GM19324 (cell line): ENCODE data around the gene EFCAB7.

Experiments
- ATAC-seq: cut with Tn5 transposase; IDR thresholded peaks from one replicate; pipeline ENCODE4 v1.9.1; 2021; ENCODE audit warnings: mild to moderate bottlenecking, moderate library complexity; ENCODE audit not compliant: unreplicated experiment, low FRiP score

The EFCAB7 gene, protein sequence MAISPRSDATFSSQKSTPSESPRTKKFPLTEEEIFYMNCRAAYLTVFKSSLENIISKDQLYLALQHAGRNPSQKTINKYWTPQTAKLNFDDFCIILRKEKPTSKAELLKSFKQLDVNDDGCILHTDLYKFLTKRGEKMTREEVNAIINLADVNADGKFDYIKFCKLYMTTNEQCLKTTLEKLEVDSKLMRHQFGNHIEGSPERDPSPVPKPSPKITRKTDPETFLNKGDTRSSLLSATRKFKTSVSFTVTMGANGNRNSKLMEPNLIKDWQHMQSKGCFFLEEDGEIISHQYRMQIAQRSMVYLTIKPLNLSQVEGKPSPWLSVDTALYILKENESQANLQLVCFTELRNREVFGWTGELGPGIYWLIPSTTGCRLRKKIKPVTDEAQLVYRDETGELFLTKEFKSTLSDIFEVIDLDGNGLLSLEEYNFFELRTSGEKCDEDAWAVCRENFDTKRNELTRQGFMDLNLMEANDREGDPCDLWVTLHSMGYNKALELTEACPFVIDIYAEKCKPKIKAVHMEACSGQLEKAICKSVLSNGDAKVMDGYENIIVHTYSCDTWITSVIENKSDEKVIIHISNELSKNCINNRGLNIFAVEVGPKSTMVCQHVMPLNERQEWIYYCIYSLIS

DNA sequence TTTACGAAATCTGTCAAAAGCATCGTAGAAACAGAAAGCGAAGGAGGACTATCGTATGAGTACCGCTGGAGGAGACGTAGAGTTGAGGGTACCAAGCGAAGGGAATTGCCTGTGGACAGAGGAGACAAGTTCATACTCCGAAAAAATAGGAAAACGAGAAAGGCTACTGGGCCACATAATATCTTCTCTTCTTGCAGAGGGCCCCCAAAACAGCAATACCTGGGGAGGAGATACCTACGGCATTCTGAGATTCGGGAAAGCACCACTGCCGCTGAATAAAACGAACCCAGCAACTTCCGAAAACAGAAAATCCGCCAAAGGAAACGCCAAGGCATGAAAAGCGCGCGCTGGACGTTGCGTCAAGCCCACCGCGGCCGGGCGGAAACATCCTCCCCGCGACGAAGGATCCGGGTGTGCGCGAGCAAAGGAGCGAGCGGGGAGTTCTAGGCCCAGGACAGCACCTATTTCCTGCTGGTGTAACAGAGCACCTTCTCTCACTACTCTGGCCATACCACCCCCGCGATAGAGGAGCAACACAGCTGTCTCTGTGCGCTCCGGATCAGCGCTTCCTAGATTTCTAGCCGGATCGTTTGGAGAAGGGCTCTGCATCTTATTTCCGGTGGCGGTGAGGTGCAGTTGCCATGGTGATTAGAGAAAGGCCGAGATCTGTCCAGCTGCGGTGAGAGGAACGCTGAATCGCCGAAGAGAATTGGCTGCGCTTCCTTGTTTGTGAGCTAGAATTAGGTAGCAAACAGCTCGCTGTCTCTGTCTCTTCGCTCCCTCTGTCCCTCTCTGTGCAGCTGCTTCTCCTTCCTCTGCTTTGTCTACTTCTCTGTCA lies at the start of gene EFCAB7, which contains the start of gene ITGB3BP:
Gene EFCAB7, plus strand, starts transcription at position 635 of the 838 bp plus-strand sequence. CDS start 2,048 bp downstream, outside the sequence.
Gene ITGB3BP, minus strand, starts transcription at position 335 of the 838 bp plus-strand sequence. Its CDS starts 92 bp downstream, at position 243.
- ATAC-seq, result peak; percentile 90

DNA sequence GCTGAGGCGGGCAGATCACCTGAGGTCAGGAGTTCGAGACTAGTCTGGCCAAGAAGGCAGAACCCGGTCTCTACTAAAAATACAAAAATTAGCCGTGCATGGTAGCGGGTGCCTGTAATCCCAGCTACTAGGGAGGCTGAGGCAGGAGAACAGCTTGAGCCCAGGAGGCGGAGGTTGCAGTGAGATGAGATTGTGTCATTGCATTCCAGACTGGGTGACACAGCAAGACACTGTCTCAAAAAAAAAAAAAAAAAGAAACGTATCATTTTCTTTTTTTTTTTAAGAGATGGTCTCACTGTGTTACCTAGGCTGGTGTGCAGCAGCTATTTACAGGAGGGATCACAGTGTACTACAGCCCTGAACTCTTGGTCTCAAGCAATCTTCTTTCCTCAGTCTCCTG lies 47.6 kb upstream of the EFCAB7 start:
- ATAC-seq, result no peak

DNA sequence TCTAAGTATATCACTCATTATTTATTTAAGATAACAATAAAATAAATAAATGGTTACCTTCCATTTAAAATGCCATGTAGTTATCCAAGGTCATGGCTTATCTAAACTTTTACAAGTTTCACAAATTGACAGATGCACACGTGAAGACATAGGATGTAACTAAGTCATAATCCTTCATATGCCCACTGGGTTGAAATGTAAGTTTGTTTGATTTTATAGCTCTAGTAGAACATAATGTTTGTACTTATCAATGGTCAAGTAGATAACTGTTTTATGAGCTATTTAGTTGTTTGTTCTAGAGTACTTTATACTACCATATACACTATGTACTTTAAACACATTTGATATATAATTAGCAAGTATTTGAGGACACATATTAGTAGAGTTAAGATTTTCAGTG lies 43.3 kb upstream of the EFCAB7 start:
- no peak for ATAC-seq

DNA sequence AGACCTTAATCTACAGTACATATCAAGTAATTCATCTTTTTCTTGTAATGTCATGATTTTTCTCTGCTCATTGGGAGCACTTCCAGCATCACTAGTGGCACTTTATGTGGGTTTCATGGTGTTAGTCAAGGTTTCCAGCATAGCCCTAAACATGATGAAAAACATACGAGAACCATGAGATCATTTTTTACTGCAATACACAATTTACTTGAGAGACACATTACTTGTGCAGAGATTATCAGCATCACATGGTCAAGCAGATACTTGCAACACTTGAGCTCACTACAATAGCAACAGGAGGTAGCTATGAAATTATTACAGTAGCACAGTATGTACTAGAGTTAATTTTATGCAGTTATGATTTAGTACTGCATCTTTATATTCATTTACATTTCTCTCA lies 36.7 kb upstream of the EFCAB7 start:
- no peak for ATAC-seq

DNA sequence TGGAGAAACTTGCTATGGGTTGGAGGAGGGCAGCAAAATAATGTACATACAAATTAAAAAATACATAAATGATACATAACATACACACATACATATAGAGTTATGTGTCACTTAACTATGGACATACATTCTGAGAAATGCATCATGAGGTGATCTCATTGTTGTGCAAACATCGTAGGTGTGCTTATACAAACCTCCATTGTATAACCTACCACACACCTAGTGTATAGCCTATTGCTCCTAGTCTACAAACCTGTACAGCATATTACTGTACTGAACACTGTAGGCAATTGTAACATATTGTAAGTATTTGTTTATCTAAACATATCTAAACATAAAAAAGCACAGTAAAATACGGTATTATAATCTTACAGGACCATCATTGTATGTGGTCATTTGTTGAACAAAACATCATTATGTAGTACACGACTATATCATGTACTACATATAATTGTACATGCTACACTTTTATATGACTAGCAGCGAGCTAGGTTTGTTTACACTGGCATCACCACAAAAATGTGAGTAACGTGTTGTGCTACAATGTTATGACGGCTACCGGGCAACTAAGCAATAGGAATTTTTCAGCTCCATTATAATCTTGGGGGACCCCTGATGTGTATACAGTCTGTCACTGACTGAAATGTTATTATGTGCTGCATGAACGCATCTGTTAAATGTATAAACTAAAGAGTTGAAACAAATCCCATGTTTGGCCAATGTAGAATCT lies 35.8 kb upstream of the EFCAB7 start:
- ATAC-seq, result no peak

DNA sequence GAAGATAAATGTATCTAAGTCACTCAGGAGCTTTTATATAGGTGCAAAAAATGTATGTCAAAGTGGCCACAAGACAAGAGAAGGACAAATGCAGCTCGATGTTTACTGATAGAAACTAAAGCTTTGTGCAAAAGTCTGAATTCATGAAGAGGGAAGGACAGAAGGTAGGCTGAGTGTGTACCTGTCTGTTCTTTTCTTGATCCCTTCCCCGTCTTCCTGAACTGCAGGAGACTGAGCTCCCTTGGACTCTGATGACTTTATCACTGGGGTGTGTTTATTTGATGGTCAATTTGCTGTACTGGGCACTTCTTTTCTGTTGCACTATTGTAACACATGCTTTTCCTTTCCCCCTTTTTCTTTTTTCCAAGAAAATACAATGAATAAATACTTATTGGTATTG lies 25.7 kb upstream of the EFCAB7 start:
- ATAC-seq, result no peak

DNA sequence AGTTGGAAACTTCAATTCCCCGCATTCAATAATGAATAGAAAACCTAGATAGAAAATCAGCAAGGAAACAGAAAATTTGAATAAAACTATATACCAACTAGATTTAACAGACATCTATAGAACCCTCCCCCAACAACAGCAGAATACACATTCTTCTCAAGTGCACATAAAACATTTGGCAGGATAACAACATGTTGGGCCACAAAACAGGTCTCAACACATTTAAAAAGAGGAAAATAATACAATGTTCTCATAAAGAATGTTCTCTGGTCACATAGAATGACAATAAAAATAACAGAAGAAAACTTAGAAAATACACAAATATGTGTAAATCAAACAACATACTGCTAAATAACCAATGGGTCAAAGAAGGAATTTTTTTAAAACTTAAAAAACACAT lies 25.2 kb upstream of the EFCAB7 start:
- no peak for ATAC-seq

DNA sequence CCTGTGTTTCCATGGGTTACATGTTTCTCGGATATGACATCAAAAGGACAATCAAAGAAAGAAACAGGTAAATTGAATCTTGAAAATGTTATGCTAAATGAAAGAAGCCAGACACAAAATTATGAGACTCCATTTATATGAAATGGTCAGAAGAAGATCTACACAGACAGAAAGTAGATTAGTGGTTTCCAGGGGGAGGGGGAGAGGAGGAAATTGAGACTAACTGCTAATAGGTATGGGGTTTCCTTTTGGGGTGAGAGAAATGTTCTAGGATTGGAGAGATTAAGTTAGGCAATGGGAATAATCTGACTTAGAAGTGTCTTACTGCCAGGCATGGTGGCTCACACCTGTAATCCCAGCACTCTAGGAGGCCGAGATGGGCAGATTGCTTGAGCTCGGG lies 22.1 kb upstream of the EFCAB7 start:
- ATAC-seq, result no peak

DNA sequence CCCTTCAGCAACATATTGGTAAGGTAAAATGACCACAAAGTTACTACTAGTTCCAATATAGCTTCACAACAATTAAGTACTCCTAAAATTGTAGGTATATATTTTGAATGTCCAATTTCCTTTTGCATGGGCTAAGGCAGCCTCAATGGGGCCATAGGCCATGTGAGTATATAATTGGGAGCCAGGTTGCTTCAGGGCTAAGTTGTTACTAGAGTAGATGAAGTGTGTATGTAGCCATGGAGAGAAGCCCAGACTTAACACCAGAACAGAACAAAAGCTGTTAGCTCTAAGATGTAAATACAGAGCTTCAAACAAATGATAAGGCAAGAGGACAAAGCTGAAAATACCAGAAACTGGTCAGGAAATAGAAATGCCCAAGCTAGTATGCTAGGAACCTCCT lies 16.5 kb upstream of the EFCAB7 start:
- no peak for ATAC-seq

DNA sequence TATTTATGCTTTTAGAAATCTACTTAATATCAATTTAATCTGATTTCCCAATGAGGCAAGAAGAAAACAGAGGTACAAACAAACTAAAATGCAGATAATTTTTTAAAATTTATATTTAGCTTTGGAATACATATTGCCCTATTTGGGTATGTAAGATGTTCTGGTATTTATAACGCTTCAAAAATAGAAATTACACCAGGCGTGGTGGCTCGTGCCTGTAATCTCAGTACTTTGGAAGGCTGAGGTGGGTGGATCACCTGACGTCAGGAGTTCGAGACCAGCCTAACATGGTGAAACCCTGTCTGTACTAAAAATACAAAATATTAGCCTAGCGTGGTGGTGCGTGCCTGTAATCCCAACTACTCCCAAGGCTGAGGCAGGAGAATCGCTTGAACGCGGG lies 13.6 kb upstream of the EFCAB7 start:
- ATAC-seq, result no peak

DNA sequence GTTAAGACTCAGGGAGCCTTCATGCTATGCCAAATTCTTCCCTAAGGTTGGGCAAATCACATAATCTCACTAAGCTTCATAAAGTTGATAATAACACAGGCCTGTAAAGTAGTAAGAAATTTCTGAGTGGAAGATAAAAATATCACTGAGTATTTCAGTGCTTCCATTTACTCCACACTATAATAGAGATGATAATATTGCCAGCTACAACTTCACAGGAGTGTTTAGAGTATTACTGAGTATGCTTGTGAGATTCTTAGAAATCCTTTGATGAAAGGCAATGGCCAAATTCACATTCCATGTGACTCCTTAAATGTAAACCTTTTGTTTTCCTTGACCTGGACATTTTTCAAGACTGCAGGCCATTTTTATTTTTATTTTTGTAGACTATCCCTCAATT lies 10.7 kb upstream of the EFCAB7 start:
- ATAC-seq, result no peak

DNA sequence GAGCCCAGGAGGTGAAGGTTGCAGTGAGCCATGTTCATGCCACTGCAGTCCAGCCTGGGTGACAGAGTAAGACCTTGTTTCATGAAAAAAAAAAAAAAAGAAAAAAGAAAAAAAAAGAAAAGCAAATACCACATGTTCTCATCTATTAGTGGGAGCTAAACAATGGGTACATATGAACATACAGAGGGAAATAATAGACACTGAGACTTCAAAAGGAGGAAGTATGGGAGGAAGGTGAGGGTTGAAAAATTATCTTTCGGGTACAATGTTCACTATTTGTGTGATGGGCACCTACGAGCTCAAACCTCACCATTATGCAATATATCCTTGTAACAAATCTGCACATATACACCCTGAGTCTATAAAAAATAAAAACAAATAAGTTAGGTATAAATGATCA lies 6.7 kb upstream of the EFCAB7 start:
- no peak for ATAC-seq

DNA sequence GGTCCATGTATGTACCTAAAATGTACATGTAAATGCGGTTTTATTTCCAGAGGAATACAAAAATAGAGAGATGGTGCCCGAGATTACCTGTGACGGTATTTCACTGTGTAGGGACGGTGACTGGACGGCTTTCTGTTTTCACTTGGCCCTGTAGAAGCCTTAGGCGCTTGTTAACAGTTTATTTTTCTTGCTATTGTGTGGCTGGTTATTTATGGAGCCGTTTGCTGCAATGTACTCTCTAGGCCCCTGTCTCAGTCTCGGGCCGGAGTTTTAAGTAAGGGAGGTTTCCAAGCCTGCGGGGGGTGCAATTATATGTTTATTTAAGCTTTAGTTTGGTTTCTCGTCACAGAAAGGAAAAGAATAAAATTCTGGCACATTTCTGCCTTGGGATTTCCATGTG lies 413 bp downstream of the EFCAB7 start:
- ATAC-seq, result peak; percentile 21

DNA sequence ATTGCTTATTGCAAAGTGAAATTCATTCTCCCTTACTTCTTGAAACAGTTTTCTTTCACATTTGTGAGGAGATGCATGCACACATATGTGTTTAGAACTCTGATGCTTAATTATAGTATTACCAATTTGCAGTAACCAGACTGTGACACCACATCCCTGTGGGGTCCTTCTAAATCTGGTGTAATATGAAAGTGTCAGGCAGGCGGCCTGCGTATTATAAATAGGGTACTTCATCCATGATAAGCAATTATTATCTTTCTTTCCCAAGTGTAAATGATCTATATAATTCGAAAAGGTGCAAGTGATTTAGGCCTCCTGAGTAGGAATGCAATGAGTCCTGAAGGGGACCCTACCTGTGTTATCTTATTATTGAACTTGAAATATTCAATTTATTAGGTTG lies 876 bp downstream of the EFCAB7 start:
- no peak for ATAC-seq

DNA sequence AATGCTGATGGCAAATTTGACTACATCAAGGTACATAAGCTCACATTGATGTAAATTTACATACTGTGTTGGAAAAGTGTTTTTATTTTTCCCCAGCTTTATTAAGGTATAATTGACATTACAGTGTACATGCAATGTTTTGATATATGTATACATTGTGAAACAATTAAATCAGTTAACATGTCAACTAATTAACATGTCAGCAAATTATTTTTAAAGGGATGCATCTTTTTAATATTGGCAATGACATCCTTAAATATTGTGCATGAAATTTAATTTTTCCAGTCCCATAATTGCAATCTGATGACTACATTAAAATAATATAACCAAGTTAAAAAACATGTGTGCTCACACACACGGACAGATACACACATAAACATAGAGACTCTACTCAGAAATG lies 9.4 kb downstream of the EFCAB7 start:
- ATAC-seq, result no peak

DNA sequence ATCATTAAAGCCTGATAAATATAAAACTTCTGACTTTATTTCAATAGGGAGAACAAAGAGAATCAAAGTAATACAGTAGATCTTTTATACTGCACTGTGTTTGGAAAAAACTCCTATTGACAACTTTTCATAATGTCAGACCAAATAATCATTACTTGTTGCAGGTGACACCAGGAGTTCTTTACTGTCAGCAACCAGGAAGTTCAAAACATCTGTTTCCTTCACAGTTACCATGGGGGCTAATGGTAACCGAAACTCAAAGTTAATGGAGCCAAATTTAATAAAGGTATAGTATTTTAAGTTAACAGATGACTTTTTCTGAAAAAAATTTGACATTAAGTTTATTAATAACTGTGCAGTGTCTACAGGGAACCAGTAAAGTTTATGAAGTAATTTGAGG lies 10.6 kb downstream of the EFCAB7 start:
- ATAC-seq, result no peak

DNA sequence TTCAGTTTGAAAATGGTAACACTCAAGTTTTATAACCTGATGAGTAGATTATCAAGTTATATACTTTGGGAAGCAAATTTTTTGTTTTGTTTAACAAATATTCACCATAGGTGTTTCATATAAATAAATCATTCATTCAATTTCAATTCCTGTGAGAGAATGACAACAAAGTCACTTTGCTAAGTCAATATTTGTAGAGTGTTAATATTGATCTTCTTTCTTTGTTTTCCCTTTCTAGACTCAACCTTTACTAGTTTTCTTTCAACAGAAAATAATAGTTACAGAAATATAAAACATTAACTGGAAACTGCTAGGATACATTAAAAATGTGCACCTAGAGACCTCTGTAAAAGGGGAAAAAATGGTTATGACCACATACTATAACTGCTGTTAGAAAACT lies 11.1 kb downstream of the EFCAB7 start:
- ATAC-seq, result no peak

DNA sequence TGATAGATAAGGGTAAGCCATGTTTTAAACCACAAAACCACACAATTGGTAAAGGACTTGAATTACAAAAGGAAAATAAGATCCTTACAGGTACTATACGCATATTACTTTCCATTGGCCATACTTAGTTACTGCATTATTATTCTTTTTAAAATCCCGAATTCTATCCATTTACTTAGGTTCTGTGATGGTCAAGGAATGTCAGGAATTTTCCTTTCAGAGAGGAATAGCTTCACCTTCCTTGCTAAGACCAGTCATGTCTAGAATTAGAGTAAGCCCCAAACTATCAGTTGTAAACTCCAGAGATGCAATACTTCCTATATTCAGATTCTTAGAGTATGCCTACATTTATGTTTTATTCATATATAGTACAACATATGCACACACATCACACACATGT lies 13.7 kb downstream of the EFCAB7 start:
- no peak for ATAC-seq

DNA sequence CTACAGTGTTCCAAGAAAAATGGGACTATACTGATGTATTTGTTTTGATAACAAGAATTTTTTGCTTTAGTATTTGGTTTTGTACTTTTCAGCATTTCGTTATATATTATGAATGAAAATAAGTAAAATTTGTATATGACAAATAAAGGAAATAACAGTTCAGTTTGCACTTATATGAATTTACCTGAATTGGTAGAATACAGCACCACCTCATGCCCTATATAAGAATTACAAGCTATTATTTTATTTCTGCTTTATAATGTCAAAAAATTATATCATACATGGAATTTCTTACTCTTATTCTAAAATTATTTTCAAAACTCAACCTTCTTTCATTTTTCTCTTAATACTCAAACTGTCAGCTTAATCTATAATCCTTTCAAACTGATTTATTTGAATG lies 14.6 kb downstream of the EFCAB7 start:
- ATAC-seq, result no peak

DNA sequence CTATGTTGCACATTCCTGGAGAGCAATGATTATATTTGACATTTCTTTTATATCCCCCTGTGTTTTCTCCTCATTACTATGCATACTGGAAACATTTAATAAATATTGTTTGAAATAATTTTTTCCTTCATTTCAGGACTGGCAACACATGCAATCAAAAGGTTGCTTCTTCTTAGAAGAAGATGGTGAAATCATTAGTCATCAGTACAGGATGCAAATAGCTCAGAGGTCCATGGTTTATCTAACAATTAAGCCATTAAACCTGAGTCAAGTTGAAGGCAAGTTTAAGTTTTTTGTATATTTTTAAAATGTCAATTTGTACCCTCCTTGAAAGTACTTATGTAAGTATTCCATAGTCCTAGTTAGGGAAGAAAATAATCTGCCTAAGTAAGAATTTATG lies 22.5 kb downstream of the EFCAB7 start:
- no peak for ATAC-seq
